Superior temporal gyrus (tissue), 1 donor: Measurements from ENCODE around the gene DIP2A.
A peak's percentile ranks its signal among the peaks of the same experiment; 100 is the strongest.

Source experiments
- DNase-seq: peaks from one replicate; pipeline ENCODE4 v3.0.0-alpha.2; 2016; ENCODE audit errors: extremely low spot score

The DIP2A gene

DNA sequence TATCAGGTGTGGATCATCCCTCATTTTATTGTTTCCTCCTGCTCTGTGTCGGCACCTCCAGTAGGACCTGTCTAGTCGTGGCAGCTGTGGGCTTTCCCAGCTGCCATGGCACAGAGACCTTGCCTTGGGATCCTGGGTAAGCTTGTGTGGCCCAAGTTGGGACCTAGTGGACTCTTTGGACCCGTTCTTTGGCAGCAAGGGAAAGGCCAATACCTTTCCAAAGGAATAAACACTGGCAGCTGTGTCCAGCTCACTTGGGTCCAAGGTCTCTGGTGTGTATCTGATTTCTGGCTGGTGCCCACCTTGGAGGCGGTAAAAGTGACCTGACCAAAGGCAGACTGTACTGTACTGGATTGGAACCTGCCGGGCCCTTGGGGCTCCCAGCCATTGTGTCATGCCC, 21.8 kb downstream of the DIP2A start:
- DNase-seq = no peak

DNA sequence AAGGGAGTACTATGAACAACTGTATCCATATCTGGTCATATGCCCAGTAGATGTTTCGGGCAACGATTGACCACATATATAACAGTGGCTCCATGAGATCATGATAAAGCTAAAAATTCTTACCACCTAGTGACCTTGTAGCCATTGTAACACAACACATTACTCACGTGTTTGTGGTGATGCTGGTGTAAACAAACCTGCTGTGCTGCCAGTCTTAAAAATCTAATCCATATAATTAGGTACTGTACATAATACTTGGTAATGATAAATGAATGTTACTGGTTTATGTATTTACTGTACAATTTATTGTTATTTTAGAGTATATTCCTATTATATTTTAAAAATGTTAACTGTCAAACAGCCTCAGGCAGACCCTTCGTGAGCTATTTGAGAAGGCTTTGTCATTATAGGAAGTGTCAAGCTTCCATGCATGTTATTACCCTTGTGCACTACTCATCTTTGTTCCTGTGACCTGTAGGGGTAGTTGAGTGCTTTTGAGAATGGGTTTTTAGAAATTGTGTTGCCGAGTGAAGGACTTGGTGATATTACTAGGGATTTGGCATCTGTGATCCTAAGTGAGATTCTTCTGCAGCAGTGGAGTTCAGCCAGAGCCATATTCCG, 23.6 kb downstream of the DIP2A start:
- no peak for DNase-seq

DNA sequence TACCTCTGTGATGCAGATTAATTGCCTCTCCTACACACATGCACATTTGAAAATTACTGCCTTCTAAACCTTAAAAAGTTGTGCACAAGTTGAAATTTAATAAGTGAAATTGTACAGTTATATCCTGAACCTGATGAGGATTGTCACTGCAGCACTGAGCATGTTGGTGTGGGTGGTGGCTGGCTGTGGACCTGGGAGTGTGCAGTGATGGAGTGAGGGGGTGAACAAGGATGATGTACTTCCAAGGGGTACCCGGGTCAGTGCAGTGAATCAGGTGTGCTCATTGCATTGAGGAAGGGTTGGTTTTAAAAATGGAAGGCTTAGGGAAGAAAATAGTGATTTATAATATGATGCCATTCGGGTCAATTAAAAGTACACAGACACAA, 24.1 kb downstream of the DIP2A start:
- no peak for DNase-seq

DNA sequence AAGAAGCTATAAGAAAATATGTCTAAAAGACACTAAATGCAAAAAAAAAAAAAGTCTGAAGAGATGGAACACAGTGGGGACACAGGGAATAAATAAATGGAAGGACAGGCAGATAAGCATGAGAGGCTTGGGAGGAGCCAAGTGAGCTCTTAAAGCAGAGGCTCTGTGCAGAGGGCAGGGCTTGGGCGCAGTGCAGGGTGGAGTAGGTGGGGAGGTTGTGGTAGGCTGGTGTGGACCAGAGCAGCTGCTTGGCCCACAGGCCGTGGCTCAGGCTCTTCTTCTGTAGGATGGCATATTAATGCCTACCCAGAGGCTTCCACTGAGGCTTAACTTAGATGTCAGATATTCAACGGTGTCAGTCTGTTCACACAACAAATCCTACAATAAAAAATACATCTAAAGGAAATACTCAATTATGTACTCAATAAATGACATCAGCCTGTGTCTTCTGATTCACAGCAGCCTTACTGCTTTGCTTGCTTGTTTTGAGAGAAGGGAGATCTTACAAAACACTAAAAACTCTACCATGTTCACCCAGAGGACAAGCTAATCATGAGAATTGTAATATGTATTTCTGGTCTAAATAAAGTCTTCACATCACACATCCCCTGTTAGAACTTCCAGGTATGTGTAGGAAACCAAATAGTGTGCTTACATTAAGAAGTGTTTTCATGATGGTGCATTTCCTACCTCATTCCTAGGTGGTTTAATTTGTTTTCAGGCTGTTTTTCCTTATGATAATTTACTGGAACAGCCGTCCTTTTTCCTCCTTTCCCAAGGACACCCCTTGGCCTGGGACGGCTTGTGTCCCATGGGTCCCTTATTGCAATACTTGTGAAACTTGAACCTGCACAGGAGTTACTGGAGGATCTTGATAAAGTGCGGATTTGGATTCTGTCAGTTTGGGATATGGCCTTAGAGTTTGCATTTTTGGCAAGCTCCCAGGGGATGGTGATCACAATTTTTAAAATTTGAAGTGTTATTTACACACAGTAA, 24.9 kb downstream of the DIP2A start:
- DNase-seq = no peak

DNA sequence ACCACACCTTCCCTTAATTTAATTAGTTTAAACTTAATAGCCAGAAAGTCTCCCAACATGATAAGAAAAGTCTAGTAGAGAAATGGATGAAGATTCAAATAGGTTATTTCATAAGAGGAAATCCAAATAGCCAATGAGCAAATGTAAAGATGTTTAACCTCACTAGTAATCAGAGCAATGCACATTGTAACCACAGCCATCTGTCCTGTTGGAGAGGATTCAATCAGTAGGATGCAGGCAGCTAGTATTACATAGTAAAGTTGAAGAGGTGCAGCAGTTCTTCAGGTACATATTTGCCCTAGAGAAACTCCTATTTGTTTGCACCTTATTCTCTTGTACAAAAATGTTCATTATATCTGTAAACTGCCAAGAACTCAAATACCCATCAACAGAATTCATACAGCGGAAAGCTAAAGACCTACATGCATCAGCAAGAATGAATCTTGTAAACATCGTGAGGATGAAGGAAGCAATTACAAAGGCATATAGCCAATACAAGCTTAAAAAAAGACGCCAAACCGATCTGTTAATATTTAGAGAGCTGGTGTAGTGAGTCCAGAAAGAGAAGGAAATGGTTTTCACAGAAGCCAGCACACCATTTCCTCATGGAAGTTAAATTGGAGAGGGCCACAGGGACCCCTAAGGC, 27.9 kb downstream of the DIP2A start:
- no peak for DNase-seq

DNA sequence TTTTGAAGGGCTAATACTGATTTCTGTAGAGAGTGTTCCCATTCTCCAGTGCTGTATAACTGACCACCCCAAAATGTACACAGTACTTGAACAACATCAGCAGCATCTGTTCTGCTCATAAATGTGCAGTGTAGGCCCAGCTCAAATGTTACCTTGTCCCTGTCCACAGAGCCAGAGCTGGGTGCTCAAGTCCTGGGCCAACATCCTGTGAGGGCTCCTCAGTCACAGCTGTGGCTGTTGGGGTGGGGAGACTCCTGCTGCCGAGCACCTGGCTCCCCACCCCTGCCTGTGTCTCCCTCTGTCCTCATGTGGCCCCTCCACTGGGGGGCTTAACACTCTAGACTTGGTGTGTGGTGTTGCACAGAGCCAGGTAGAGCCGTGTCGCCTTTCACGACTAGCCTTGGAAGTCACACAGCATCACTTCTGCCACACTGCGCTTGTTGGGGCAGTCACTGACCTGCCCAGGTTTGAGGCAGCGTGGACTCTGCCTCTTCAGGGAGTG, 30.5 kb downstream of the DIP2A start:
- no peak for DNase-seq

DNA sequence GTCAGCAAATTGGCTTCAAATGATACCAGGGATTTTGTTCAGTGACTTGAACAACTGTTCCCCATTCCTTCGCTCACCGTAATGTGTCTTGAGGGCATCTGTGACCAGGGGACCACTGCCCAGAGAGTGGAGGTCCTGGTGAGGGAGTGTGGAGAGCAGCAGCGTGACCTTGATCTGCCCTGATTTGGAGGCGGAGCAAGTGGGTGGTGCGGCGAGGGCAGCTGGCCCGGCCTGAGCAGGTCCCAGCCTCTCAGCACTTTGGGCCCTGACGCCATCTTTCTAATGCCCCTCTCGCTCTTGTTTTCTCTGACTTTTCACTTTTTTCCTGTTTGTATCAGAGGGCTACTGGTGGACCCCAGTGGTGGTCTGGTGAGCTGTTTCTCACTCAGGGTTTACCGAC, 31.1 kb downstream of the DIP2A start:
- DNase-seq = no peak

DNA sequence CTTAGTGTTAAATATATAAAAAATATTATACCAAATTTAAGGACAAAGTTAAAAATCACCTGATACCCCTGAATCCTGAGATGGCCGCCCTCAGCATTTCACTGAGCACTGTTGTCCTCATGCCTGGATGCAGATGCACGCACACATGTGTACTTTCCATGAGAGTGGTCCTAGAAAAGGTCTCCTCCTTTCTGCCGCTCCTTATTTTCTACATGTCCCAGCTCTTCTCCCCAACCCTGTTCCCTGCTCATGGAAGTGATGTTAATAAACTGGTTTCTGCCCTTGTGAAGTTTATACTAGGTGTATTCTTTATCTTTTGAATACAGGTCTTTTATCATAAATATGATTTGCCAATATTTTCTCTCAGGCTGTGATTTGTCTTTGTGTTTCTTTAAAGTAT, 32.9 kb downstream of the DIP2A start:
- no peak for DNase-seq

DNA sequence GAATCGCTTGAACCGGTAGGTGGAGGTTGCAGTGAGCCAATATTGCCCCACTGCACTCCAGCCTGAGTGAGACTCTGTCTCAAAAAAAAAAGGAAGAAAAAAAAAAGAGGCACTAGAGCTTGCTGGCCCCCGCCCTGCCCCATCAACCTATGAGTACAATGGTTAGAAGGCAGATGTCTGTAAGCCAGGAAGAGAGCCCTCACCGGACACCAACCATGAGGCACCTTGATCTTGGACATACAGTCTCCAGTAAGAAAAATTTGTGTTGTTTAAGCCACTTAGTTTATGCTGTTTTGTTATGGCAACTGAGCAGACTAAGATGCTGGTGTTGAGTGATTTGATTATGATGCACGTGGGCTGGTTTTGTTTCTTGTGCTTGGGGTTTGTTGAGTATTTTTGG, 34.2 kb downstream of the DIP2A start:
- DNase-seq = no peak

DNA sequence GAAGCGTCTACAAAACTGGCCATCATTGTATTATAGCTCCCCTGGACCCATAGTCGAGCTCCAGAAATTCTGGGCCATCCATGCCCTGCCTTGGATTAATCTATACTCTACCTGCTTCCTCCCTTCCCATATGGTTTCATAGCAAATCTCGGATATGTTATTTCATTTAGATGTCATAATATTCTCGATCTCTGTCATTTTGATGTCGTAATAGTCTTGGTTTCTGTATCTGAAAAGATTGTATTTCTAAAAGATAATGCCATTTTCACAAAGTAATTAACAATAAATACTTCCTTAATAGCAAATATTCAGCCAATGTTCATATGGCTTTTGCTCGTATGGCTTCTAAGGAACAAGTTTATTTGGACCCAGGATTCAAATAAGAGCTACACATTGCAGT, 35.1 kb downstream of the DIP2A start:
- DNase-seq = no peak

DNA sequence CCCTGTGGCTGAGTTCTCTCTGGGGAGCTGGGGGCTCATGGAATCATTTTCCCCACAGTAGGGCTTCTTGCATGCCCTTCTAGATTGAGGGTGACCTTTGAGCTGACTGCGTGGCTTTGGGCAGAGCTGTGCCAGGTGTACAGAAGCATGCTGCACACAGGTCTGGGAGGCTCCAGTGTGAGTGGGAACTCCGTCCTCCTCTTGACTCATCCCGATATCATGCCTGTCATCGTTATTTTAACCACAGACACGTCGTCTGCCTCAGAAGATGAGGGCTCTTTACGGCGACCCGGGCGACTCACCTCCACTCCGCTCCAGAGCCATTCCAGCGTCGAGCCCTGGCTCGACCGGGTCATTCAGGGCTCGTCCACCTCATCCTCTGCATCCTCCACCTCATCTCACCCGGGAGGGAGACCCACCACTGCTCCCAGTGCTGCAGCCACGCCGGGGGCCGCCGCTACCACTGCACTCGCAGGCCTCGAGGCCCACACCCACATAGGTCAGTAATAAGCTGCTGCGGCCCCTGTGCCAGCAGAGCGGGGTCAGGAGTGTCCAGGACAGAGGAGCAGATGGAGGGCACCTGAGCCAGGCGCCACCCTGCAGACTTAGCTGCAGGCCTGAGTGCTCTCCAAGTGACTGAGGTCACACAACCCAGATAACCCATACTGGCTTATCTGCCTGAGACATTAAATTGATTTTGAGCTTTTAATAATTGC, 39.8 kb downstream of the DIP2A start:
- no peak for DNase-seq

DNA sequence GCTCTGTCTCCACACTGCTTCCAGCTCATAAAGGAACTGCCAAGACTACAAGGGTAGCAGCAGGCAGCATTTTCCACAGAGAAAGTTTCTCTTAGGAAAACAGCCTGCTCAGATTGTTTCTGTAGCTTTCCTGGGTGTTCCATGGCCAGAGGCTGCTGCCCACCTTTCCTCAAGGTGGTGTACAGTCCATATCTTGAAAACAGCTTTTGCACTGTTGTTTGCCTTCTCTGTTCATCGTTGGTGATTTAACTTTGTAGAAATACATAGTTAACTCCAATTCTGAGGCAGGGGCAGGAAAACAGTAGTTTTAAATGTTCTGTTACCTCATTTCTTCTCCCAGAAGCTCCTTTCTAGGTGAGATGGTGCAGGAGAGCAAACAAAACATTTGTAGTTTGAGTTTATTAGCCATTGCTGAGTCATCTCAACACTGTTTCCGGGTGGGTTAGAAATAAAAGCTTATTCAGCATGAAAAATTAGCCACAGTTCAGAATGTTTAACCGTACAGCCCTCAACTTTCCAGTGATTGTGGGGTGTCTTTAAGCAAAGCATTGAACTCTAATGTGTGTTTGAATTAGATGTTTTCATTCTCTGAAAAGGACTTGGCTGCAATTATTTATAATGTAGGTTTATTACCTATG, 41.7 kb downstream of the DIP2A start:
- no peak for DNase-seq

DNA sequence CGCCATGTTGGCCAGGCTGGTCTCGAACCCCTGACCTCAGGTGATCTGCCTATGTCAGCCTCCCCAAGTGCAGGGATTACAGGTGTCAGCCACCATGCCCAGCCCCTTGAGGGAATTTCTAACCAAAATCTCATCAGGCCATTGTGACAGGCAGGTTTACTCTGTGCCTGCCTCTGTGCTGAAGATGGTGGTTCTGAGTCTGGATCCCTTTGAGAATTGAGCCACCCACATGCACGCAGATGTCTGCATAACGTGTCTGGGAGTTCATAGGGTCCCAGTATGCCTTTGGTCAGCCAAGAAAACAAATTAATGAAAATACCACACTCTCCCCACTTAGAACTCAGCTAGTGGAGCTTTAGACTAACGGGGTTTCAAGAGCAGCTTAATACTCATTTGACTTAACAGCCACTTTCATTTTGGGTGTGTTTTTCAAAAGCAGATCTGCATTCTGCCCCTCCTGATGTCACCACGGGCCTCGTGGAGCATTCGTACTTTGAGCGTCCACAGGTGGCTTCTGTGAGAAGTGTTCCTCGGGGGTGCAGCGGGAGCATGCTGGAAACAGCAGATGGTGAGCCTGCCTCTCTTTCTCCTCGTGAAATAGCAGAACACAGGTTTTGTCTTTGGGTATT, 45.3 kb downstream of the DIP2A start:
- no peak for DNase-seq

DNA sequence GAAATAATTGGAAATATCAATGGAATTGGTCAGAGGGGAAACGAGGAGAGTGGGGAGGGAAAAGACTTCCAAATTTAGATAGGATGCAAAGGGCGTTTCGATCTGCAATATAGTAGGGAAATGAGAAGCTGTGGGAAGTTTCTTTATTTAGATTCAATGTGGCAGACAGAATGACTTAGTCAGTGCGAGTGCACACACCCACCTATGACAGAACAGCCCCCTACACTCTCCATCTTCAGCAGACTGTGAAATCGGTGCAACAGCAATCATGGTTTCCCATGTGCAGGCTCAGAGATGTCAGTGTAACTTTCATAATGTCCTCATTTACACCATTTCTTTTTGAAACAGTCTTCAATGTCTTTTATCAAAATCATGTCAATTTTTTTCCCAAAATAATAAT, 46.0 kb downstream of the DIP2A start:
- no peak for DNase-seq

DNA sequence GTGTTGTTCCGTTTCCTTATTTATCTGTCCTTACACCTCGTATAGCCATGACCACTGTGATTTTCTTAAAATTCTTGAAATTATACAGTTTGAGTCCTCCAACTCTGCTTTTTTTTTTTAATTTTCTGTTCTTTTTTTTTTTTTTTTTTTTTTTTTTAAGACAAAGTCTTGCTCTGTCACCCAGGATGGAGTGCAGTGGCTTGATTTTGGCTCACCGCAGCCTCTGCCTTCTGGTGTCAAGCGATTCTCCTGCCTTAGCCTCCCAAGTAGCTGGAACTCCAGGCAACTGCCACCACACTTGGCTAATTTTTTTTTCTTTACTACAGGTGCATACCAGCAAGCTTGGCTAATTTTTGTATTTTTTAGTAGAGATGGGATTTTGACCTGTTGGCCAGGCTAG, 48.9 kb downstream of the DIP2A start:
- DNase-seq = no peak

DNA sequence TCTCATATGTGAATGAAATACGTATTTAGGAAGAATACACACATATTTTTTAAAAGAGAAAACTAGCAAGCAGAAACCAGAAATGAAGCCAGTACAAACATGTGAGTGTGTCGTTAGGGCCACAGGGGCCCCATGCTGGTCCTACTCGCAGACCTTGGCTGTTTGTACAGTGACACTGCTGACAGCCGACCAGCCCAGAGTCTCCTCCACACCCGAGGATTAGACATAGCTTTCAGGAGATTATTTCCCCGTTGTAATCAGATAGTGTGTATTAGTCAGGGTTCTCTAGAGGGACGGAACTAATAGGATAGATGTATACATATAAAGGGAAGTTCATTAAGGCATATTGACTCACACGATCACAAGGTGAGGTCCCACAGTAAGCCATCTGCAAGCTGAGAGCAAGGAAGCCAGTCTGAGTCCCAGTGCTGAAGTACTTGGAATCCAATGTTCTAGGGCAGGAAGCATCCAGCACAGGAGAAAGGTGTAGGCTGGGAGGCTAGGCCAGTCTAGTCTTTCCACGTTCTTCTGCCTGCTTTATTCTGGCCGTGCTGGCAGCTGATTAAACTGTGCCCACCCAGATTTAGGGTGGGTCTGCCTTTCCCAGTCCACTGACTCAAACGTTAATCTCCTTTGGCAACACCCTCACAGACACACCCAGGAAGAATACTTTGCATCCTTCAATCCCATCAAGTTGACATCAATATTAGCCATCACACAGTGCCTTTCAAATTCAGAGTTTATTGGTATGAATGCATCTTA, 51.2 kb downstream of the DIP2A start:
- DNase-seq = no peak

DNA sequence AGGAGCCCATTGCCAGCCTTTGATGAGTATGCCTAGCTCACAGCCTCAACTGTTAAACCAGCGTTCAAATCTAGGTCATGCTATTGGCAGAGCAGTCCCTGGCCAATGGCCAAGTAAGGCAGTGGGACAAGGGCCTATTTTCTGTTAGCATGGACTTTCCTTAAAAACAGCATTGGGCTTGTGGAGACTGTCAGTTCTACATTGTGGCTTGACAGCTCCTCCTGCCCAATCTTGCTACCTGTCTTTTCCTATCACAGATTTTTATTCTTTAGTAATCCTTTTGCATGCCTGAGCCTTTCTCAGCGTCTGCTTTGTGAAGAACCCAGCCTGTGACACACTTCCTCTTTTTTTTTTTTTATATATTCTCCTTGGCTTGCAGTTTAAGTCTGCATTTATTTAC, 56.4 kb downstream of the DIP2A start:
- peak; percentile 74 for DNase-seq

DNA sequence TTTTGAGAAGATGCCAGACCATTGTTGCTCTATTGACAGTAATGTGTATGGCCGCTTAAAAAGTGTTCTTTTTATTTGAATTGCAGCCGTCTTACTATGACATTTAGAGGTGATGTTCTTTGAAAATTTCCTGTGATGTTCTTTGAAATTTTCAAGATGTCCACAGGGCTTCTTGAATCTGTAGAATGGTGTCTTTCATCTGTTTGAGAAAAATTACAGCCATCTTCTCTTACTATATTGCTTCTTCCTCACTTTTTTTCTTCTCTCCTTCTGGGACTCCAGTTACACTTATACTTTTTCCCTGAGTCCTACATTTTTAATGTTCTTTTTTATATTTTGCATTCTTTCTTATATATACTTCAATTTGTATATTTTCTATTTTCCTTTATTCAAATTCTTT, 57.4 kb downstream of the DIP2A start:
- DNase-seq = no peak

DNA sequence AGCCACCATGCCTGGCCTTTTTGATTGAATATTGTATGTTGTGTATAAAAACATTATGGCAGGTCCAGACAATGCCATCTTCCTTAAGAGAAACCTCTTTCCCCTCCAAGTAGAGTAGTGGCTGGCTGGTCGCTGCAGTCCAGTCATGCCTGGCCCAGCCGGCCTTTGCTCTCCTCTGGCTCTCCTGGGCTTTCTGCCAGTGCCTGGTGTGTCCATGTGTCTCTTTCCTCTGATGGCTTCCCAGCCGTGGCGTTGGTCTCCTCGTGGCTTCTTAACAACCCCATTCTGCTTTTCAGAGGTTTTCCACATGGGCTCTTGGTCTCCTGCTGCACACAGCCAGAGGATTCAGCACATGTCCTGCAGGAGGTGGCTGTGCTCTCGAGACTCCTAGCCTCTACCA, 58.7 kb downstream of the DIP2A start:
- peak; percentile 61 for DNase-seq

DNA sequence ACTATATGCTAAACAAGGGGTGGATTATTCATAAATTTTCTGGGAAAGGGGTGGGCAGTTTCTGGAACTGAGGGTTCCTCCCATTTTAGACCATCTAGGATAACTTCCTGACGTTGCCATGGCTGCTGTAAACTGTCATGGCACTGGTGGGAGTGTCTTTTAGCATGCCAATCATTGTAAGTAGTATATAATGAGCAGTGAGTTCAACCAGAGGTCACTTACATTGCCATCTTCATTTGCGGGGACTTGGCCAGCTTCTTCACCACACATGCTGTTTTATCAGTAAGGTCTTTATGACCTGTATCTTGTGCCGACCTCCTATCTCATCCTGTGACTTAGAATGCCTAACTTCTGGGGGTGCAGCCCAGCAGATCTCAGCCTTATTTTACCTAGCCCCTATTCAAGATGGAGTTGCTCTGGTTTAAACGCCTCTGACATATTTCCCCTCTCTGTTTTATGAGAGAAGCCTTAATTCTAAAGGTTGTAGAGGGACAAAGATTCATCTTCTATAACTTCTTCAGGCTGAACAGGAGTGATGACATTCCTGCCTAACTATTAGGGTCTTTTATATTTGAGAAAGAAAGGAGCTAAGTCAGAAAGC, 60.4 kb downstream of the DIP2A start:
- no peak for DNase-seq
